Uterus (tissue), 2 donors: ENCODE results near the gene LRRC57.

Experiments used
- POLR2A ChIP-seq, 2 donors: fragments of 450-650 bp; IDR thresholded peaks; one replicate each; pipeline ENCODE4 v1.6.1; 2016; ENCODE audit warnings: antibody characterized with exemption in 2 of 2, mild to moderate bottlenecking in 1 of 2, moderate library complexity in 1 of 2
- TF ChIP-seq, protein P1 (sequence below), 4 experiments: fragments of 200-600 bp in 2 of 4; fragments of 450-650 bp in 2 of 4; sonication (generic) in 2 of 4; IDR thresholded peaks; one replicate each; pipeline ENCODE4 v1.5.1; 2016 to 2019; ENCODE audit warnings: antibody characterized with exemption in 4 of 4, mild to moderate bottlenecking in 2 of 4, moderate library complexity in 1 of 4

DNA sequence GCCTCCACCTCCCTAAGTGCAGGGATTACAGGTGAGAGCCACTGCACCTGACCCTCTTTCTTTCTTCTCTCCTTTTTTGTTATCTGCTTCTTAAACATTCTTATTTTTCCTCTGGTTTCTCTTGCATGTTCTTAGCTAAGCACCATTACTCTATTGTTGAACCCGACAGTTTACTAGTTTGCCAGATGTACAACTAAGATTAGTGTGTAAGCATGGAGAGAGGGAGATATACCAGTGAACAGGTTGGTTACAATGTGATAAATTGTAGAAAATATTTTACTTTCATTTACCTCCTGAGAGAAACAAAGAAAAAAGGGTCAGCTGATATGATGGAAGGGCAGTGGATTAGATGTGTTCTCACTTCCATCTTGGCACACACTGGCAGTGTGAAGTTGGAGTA, 5.0 kb upstream of the LRRC57 start:
- TF ChIP-seq, protein P1, sequence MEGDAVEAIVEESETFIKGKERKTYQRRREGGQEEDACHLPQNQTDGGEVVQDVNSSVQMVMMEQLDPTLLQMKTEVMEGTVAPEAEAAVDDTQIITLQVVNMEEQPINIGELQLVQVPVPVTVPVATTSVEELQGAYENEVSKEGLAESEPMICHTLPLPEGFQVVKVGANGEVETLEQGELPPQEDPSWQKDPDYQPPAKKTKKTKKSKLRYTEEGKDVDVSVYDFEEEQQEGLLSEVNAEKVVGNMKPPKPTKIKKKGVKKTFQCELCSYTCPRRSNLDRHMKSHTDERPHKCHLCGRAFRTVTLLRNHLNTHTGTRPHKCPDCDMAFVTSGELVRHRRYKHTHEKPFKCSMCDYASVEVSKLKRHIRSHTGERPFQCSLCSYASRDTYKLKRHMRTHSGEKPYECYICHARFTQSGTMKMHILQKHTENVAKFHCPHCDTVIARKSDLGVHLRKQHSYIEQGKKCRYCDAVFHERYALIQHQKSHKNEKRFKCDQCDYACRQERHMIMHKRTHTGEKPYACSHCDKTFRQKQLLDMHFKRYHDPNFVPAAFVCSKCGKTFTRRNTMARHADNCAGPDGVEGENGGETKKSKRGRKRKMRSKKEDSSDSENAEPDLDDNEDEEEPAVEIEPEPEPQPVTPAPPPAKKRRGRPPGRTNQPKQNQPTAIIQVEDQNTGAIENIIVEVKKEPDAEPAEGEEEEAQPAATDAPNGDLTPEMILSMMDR (IDR thresholded peaks at IDR 0.05), result no peak
- TF ChIP-seq POLR2A (IDR thresholded peaks at IDR 0.05), result no peak
